Astrocyte of the cerebellum (primary cell): Measurements from ENCODE around the gene RBM38.

ENCODE experiments used
- DNase-seq: peaks from one replicate; pipeline ENCODE4 v3.0.0-alpha.2; 2011; ENCODE audit warnings: low read depth
- H3K4me3 ChIP-seq: 2 replicates; pipeline ENCODE4 v1.5.1; 2011; ENCODE audit warnings: mild to moderate bottlenecking, low read depth, low read length, moderate library complexity
- CTCF ChIP-seq: IDR thresholded peaks from 2 replicates; pipeline ENCODE4 v1.5.1; 2012; ENCODE audit warnings: low read length, low read depth, moderate library complexity, mild to moderate bottlenecking; ENCODE audit errors: missing control alignments
- in situ Hi-C: cut with HindIII; loops from 2 replicates; pipeline ENCODE4 v1.10.0; 2017; ENCODE audit warnings: low sequenced_read_pairs

The RBM38 gene

GRCh38 chr20:57440678-57441509 lies 49.7 kb downstream of the RBM38 start:
- no peak overlapping the region for H3K4me3 ChIP-seq
- DNase-seq: no peak
- TF ChIP-seq CTCF: no peak
- in situ Hi-C loops: no loop called here

- H3K4me3 ChIP-seq: no peak overlapping the region
- DNase-seq: no peak
- in situ Hi-C loops: no loop called here
- no peak for TF ChIP-seq CTCF
These were observed 50.4 kb downstream of the RBM38 start for GRCh38 chr20:57441510-57442154.

- H3K4me3 ChIP-seq: no peak overlapping the region
- no peak for TF ChIP-seq CTCF
- DNase-seq: no peak
- in situ Hi-C loops: no loop called here
These were observed 51.1 kb downstream of the RBM38 start for GRCh38 chr20:57442158-57442887.

GRCh38 chr20:57442888-57443239 lies 51.7 kb downstream of the RBM38 start:
- DNase-seq: no peak
- in situ Hi-C loops: no loop called here
- H3K4me3 ChIP-seq: no peak overlapping the region
- no peak for TF ChIP-seq CTCF

- TF ChIP-seq CTCF: no peak
- H3K4me3 ChIP-seq: no peak overlapping the region
- in situ Hi-C loops: no loop called here
- no peak for DNase-seq
These were observed 52.4 kb downstream of the RBM38 start for GRCh38 chr20:57443349-57444265.
